NCI-H1930 (cell line): Measurements from ENCODE around the gene ITGA2.

Source experiments
- DNase-seq, 2 experiments: peaks; one replicate each; lab custom pipeline; 2025; lab: John Stamatoyannopoulos, UW

Gene ITGA2

GRCh38 chr5:53017794-53018391, 28.7 kb downstream of the ITGA2 start:
- no peak for DNase-seq

GRCh38 chr5:53019320-53019719, 30.2 kb downstream of the ITGA2 start:
- no peak for DNase-seq

- no peak for DNase-seq
Observed at GRCh38 chr5:53022930-53023511, 33.9 kb downstream of the ITGA2 start.

GRCh38 chr5:53023969-53024368, 34.8 kb downstream of the ITGA2 start:
- no peak for DNase-seq

GRCh38 chr5:53024535-53024934, 35.4 kb downstream of the ITGA2 start:
- no peak for DNase-seq

GRCh38 chr5:53025487-53025886, 36.3 kb downstream of the ITGA2 start:
- DNase-seq, result no peak

- DNase-seq, result no peak
Observed at GRCh38 chr5:53027913-53028312, 38.8 kb downstream of the ITGA2 start.

- DNase-seq, result no peak
Observed at GRCh38 chr5:53029608-53030007, 40.5 kb downstream of the ITGA2 start.

- no peak for DNase-seq
Observed at GRCh38 chr5:53030893-53031292, 41.7 kb downstream of the ITGA2 start.

GRCh38 chr5:53031695-53032096, 42.5 kb downstream of the ITGA2 start:
- DNase-seq, result no peak

GRCh38 chr5:53032188-53032587, 43.0 kb downstream of the ITGA2 start:
- no peak for DNase-seq

- no peak for DNase-seq
Observed at GRCh38 chr5:53034832-53035231, 45.7 kb downstream of the ITGA2 start.

GRCh38 chr5:53035868-53036381, 46.8 kb downstream of the ITGA2 start:
- DNase-seq, result no peak

- DNase-seq, result no peak
Observed at GRCh38 chr5:53037141-53037859, 48.1 kb downstream of the ITGA2 start.

- DNase-seq, result no peak
Observed at GRCh38 chr5:53038196-53038847, 49.2 kb downstream of the ITGA2 start.

- DNase-seq, result no peak
Observed at GRCh38 chr5:53039855-53040254, 50.7 kb downstream of the ITGA2 start.

GRCh38 chr5:53041071-53041692, 52.0 kb downstream of the ITGA2 start:
- DNase-seq, result no peak

- DNase-seq, result no peak
Observed at GRCh38 chr5:53041740-53042139, 52.6 kb downstream of the ITGA2 start.

GRCh38 chr5:53045263-53045662, 56.1 kb downstream of the ITGA2 start:
- no peak for DNase-seq

- DNase-seq, result no peak
Observed at GRCh38 chr5:53048248-53048647, 59.1 kb downstream of the ITGA2 start.

- DNase-seq, result no peak
Observed at GRCh38 chr5:53052499-53052898, 63.3 kb downstream of the ITGA2 start.

GRCh38 chr5:53053364-53053763, 64.2 kb downstream of the ITGA2 start:
- no peak for DNase-seq
